GM19239 (cell line): ENCODE data around the gene CTBS.

Experiments
- DNase-seq: peaks from one replicate; pipeline ENCODE4 v3.0.0; 2011; ENCODE audit warnings: low spot score; ENCODE audit not compliant: insufficient read length
- FAIRE-seq: peaks from 2 replicates; lab custom pipeline; 2011; peaks lifted over from hg19 to GRCh38; lab: Jason Lieb, UNC

Gene CTBS

DNA sequence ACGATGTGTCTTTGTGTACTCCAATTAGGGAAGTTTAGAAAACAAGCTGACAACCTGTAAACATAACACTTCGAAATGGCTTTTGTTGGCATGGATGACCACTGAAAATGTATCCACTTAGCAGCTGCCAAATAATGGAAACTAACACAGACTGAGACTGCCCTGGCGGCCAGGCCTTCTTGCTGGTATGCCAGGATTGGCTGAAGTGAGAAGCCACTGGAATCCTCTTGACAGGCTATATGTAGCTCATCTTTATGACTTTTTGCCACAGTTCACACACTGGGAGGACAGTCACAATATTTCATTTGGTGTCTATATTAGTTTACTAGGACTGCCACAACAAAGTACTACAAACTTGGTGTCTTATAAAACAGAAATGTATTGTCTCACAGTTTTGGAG, 12.9 kb upstream of the CTBS start:
- DNase-seq (no peak), FAIRE-seq (no peak)

DNA sequence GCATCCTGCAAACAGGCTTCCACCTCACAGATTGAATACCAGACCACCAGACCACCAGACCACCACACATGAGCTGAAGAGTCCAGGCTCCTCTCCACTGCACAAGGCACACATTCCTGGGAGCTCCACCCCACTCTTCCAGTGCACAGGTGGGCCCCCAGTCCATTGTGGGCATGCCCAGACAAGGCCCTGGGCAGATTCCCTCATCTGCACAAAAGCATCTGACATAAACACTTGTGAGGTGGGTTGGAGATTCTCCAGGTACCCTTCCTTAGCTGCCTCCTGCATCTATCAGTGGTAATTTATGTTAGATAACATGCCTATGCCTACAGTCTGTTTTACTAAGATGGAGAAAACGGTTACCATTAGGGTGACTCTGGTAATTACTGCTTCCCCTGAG, 11.6 kb upstream of the CTBS start:
- no peak for DNase-seq
- FAIRE-seq: no peak

DNA sequence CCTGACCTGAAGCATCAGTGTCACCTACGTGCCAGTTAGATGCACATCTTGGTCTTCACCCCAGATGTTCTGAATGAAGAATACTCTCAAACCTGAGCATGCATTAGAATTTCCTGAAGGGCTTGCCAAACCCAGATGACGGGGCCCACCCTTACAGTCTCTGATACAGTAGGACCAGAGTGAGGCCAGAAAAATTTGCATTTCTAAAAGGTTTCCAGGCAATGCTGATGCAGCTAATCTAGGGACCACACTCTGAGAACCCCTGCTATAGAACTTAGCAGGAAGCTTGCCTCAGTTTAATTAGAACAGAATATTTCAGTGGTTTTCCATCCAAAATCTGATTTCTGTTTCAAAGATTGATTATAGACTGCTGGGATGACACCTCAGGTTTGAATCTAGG, 9.9 kb upstream of the CTBS start:
- DNase-seq (no peak), FAIRE-seq (no peak)

DNA sequence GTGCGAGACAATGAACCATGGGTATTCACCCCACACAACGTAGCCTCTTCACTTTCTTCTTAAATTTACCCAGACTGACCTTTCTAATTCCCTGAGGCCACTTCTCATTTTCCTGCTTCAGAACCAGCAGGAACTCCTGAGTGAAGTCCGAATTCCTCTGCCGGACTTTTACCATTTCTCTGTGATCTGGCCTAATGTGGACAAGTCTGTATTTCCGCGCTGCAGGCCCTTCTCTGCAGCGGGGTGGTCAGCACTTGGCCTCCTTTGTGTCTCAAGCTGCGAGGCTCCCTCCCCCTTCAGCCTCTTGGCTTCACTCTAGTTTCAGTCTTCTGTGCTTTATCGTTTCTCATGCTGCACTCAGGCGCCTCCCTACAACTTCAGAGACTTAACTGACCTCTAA, 9.4 kb upstream of the CTBS start:
- FAIRE-seq (no peak), DNase-seq (no peak)

DNA sequence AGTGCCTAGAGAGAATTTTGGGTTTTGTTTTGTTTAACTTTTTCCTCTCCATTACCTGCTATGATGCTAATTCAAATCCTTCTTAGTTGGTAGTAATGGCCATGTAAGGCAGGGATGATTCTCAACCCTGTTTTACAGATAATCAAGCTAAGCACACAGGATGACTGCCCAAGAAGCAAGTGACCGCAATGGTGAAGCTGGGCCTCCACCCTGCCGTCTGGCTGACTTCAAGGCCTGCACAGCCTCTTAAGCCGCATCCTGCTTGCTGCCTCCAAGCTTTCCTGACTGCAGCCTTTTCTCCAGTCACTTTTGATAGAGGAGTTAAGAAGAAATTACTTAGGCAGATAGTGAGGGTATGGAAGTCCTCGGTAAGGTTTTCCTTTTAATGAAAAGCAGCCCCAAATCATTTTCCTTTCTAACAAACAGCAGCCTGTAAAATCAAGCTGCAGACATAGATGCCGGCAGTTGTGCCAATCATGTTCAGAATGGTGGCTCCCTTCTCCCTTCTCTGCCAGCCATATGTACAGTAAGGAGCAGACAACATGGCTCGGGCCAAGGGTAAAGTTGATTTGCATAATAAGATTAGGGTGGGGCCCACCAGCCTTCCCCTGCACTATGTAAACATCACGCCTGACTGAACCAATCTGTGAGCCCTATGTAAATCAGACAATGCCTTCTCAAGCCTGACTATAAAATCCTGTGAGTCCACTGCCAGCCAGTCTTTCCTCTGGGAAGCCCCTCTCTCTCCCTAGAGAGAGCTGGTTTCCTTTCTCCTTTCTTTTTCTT, 8.8 kb upstream of the CTBS start:
- FAIRE-seq (no peak), DNase-seq (no peak)

DNA sequence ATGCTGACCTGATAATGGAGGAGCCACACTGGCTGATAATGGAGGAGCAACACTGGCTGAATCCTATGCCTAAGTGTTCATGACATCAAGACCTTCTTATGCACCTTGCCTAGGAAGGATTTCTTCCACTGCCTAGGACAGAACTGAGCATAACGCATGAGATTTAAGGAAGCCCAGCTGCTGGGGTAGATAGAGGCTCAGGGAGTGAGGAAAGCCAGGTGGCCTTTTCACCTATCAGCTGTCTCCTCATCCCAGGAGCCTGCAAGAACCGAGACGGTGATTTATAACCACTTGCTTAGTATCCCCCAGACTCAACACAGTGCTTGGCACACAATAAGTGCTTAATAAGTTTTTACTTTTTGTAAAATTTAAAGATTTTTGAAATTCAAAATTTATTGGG, 7.4 kb upstream of the CTBS start:
- FAIRE-seq (no peak), DNase-seq (no peak)

DNA sequence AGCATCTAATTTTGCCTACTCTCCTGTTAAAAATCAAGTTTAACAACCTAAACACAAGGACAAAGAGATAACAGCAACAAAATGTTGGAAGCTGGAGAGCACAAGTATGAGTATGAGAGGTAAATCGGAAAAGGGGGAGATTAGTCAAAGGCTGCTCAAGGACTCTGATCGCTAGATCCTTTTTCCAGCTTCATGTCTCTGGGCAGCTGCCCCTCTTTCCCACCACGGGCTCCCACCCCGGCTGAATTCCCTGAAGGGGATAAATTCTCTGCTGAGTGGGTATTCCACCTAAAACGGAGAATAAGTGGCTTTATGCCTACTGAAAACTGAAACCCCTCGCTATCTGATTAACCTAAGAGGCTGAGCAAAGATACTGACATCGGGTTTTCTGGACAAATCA, 696 bp upstream of the CTBS start:
- DNase-seq (no peak), FAIRE-seq (peak; percentile 40)

DNA sequence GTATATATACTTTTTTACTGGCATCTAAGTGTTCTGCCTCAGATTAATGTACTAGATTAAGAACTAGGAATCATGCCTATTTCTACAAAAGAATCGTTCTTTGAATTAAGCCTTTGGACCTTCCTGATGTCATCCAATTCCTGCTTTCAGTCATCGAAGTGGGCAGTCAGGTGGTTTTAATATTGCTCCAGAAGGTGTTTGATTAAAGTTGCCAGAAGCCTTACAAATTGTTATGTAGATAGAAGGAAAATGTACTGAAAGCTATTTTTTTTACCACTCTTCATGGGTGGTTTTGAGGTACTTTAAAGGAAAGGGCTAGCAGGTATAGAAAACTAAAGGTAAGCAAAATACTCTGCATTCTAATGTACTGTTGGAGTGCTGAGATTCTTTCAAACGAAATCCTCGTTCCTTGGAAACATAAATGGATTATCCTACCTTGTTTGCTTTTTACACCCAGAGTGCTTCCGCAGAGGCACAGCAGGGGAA, 716 bp downstream of the CTBS start:
- FAIRE-seq (no peak), DNase-seq (no peak)

DNA sequence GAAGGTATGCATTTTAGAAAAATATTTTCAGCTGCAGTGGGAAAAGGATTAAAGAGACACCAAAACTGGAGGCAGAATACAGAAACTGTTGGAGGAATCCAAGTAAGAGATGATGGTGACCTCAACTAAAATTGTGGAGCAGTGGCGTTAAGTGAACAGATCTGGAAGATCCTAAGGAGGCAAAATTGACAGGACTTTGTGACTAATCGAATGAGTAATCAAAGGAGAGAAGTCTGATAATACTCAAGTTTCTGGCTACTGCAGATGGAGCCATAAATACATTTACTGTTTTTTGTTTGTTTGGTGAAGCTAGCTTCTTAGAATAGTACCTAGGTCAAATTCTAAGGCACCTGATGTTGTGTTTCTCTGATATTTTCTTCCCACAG, 3.1 kb downstream of the CTBS start:
- FAIRE-seq (peak; percentile 44), DNase-seq (no peak)

DNA sequence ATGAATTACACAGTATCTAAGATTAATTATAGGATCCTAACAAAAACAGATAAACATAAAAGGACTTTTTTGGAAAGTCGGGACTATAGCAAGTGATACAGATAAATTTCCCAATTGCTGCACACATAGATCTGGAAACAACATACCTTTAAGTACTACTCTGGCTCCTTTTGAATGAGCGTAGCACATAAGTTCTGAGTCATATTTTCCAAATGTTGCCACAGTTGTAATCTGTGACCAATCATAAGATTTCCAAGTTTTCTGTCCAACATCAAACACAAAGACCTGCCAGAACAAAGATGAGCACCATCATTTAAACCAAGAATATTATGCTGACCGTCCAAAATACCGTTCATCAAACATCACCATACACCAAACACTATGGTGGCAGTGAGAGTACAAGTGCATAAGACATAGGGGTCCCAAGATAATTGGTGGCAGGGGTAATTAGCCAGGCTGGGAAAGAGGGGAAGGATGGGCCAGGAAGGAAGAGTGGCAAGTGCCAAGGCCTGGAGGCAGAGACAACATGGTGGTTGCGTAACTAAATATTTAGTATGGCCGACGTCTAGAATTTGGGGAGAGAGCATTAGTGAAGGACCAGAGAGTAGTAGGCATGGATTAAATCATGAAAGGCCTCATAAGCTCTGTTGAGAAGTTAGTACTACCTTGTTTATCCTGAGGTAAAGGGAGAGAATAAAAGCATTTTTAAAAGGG, 3.6 kb downstream of the CTBS start:
- FAIRE-seq: peak; percentile 63
- no peak for DNase-seq

DNA sequence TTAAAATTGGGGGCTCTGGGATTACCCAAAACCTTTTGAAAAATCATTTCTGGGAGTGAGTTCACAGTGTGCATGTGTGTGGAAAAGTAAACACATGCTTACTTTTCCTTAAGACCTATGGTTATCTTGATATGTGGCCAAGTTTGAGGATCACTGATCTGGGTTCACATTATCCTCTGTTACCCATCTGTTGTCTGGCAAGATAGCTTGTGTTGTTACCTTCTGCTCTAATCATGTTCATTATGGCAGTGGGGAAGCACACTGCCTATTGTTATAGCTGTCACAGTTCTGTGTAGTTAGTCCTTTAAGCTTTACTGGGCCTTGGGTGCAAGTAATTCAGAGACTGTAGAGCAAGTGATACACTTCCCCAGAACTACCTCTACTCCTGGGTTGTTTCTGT, 5.0 kb downstream of the CTBS start:
- FAIRE-seq (no peak), DNase-seq (no peak)

DNA sequence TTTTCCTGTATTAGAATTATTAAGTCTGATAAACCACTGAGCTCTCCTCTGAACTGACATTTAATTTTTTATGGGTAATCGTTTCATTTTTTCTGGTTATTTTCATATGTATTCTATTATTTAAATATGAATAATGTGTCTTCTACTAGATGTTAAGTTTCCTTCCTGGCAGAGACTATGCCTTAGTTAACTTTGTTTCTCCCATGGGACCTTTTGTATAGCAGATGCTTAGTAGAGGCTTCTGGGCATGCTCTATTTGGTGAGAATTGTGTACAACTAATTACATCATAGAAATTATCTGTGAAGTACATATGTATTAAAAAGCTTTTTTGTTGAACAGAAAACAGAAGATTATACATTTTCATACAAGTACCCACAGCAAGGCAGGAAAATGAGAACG, 23.4 kb downstream of the CTBS start:
- no peak for FAIRE-seq
- DNase-seq: no peak

DNA sequence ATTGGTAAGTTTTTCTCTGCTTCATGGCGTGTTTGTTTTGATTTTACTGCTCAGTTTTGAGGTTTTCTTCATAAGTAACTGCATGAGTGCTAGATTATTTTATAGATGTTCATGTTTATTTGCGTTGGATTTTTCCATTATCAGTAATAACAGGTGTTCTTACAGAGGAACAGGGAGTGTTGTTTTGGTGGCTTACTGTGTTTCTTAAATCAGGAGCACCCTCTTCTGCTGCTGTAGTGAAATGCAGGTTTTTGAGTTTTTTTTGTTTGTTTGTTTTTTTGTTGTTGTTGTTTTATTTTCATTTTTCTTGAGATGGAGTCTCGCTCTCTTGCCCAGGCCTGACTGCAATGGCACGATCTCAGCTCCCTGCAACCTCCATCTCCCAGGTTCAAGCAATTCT, 32.6 kb downstream of the CTBS start:
- no peak for FAIRE-seq
- no peak for DNase-seq

DNA sequence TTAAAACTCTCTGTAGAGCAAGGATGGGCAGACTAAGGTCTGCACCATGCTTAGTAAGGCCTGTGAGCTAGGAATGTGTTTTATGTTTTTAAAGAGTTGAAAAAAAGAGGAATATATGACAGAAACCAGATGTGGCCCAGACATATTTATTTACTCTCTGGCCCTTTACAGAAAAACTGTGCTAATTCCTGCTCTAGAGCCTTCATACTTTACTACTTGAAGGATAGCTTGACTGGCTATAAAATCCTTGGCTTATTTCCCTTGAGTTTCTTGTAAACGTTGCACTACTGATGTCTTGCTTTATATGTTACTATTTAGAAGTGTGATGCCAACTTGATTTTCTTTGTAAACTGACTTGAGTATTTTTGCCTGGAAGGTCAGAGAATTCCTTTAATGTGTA, 33.5 kb downstream of the CTBS start:
- no peak for FAIRE-seq
- no peak for DNase-seq

DNA sequence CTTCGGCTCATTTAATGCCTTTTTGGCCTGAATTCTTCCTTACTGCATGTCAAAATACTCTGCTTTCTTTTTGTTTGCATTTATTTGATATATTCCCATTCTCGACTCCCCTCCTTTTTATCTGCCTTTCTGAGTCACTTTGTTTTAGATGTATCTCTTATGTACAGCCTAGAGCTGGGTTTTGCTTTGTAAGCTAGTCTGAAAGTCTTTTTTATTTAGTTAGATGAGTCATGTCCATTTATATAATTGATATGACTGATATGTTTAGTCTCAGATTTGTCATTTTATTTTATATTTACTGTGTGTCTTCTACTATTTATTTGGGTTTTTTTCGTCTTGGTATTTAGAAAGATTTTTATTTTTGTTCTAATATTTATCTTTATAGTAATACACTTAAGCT, 34.3 kb downstream of the CTBS start:
- FAIRE-seq (no peak), DNase-seq (no peak)

DNA sequence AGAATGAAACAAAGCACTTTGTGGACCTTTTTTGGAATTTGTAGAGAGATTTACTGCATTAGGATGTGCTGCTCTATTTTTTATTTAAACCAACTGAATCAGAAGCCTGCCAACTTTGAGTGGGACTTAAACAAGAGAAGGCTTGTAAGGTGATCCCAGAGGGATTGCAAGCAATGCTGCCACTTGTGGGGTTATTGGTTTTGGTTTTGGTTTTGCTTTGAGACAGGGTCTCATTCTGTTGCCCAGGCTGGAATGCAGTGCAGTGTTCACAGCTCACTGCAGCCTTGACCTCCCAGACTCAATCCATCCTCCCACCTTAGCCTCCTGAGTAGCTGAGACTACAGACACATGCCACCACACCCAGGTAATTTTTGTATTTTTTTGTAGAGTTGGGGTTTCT, 35.6 kb downstream of the CTBS start:
- FAIRE-seq: peak; percentile 23
- no peak for DNase-seq

DNA sequence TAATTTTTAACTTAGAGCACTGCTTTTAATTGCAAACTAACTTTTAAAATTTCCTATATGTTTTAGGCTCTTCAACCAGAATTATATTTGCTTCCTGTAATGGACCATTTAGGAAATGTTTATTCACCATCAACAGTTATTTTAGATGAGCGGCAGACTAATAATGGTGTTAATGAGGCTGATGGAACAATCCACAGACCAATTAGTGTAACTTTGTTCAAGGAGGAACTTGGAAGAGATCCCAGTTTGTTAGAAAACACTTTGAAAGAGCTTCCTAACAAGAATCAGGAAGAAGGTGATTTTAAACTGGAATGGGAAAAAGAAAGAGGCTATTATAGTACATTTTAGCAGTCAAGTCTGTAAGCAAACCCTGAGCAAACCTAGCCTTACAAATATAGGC, 48.5 kb downstream of the CTBS start:
- FAIRE-seq: no peak

DNA sequence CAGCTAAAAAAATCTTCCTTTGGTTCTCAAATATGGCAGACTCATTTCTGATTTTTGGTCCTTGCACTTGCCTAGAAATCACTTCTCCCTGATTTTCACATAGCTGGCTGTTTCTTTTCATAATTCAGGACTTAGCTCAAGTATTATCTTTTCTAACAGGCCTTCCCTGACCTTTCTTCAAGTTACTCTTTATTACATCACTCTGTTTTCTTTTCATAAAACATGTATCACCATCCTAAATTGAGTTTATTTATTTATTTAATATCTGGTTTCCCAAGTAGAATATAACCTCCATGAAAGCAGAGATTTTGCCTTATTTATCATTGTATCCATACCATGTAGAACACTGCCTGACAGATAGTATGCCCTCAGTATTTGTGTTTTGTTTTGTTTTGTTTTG, 49.6 kb downstream of the CTBS start:
- DNase-seq (no peak), FAIRE-seq (no peak)

More for the DNA sequence above, 48.5 kb downstream of the CTBS start:
- DNase-seq: no peak

DNA sequence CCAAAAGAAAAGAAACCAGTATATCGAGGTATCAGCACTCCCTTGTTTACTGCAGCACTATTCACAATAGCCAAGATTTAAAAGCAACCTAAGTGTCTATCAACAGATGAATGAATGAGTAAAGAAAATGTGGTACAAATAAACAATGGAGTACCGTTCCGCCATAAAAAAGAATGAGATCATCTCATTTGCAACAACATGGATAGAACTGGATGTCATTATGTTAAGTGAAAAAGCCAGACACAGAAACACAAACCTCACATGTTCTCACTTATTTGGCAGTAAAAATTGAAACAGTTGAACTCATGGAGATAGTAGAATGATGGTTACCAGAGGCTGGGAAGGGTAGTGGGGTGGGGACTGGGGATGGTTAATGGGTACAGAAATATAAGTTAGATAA, 63.6 kb downstream of the CTBS start:
- no peak for DNase-seq
- no peak for FAIRE-seq

DNA sequence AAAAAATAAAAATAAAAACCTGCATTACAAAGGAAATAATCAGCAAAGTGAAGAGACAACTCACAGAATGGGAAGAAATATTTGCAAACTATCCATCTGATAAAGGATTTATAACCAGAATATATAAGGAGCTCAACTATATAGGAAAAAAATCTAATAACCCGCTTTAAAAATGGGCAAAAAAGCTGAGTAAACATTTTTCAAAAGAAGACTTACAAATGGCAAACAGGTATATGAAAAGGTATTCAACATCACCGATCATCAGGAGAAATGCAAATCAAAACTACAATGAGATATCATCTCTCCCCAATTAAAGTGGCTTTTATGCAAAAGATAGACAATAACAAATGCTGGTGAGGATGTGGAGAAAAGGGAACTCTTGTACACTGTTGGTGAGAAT, 64.1 kb downstream of the CTBS start:
- FAIRE-seq (no peak), DNase-seq (no peak)

DNA sequence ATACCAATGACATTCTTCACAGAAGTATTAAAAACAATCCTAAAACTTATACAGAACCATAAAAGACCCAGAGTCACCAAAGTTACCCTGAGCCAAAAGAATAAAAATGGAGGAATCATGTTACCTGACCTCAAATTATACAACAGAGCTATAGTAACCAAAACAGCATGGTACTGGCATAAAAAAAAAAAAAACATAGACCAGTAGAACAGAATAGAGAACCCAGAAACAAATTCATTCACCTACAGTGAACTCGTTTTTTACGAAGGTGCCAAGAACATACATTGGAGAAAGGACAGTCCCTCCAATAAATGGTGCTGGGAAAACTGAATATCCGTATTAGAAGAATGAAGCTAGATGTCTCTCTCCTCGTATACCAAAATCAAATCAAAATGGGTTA, 65.2 kb downstream of the CTBS start:
- FAIRE-seq (no peak), DNase-seq (no peak)

DNA sequence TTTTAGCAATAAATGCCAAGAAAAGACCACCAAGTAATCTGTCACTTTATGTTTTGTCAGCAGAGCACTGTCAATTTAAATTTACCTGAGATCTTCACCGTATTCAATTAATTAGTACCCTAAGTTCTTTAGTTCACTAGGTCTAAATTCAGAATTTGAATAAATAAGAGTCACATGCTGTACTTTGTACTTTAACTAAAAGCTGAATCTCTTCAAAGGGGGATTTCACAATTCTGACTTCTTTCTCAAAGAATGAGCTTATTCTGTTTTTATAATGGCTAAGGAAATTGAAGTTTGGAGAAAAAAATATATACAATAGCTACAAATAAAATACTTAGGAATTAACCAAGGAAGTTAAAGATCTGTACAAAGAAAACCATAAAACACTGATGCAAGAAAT, 65.7 kb downstream of the CTBS start:
- no peak for DNase-seq
- FAIRE-seq: no peak
